GM21737 (cell line): ENCODE results near the gene PTPRE.

Source experiments
- ATAC-seq: cut with Tn5 transposase; IDR thresholded peaks from one replicate; pipeline ENCODE4 v1.9.1; 2021; ENCODE audit warnings: mild to moderate bottlenecking, moderate library complexity; ENCODE audit not compliant: unreplicated experiment

Gene PTPRE

DNA sequence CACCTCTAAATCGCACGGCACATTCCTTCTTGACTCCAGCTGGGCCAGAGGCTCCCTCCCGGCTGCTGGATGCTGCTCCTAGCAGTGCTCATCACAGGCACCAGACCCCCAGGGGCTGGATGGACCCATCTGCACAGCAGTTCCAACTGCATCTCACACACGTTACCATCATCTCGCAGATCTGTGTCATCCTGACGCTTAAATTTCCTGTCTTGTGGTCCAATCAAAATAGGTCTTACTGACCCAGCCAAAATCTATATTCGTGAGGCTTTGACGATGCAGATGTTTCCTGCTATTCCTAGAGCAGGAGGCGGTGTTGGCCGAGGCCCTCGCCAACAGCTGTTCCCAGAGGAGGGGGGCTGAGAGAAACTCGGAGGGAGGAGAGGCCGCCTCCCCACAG, 111.3 kb downstream of the PTPRE start:
- no peak for ATAC-seq

DNA sequence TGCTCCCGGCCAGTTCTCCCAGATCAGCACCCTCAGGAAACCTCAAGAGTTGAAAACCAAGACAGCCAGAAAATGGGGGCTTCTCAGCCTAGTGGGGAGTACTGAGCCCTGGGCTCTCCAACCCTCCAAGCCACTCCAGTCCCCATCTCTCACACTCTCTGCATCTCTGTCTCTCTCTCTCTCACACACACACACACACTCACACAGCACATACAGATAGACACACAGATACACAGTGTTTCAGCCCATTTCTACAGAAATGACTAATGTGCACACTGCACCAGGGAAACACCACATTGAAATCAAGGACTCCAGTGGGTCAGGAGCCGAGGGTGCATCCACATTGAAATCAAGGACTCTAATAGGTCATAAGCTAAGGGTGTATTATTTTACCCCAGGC, 111.8 kb downstream of the PTPRE start:
- ATAC-seq, result no peak

DNA sequence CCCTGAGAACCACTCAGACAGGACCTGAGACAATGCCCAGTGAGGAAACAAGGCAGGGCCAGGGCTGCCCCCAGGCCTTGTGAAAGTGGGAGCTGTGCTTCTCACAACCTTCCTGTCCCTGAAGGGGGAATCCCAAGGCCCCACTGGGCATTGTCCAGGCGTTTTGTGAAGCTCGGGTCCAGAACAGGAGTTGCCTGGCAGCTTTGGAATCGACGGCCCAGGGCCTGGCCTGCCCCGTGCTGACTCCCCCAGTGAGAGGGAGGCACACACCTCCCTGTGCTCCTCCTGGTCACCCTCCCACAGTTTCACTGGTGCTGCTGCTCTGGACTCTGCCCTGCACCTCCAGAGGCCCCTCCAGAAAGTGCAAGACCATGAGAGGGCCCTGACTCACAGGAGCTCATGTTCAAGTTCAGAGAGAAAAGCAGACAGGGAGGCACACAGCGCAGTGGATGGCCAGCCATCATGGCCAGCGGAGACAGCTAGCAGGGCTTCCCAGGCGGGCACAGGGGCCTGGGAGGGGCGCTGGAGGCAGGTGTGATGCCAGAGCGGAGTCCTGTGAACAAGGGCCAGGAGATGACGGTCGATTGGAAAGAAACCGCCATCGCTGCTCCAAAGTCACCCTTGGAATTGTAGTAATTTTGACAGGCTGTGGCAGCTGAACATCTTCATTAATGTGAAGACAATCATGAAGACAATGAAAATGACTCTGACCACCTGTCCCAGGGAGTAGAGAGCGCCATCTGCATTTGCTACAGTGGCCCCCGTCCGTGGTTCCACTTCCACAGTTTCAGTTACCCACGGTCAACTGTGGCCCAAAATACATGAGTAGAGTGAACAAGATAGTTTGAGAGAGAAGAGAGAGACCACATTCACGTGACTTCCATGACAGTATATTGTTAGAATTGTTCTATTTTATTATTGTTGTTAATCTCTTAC, 115.6 kb downstream of the PTPRE start:
- ATAC-seq, result no peak

DNA sequence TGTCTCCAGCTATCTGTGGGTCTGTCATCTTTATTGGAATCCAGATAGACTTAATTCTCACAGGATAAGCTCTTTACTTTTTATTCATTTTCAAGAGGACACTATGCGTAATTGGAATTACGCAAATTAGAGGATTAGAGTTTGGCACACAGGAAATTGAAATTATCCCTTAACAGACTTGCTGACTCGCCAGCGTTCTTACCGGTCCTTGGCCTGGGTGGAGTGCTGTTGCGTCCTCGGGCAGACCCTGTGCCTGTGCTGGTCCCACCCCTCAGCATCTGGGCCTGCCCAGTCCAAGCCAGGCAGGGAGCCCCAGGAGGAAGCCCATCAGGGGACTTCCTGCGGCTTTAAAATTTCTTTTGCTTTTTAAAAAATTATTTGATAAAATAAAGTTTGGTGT, 117.5 kb downstream of the PTPRE start:
- no peak for ATAC-seq

DNA sequence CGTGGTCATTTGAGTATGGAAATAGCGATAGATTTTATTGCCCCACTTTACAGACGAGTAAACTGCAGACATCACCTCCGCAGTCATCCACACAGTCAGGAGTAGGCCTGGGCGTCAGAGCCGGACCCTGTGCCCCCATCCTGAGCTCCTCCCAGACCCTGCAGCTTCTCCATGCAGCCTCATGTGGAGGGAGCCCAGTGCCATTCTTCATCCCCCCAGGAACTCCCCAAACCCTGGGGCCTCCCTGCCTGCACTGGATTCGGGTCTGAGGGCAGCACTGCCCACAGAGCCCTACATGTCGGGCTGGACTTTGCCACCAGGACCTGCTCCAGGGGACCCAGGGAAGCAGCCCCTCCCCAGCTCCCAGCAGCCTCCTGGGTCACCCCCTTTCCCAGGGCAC, 118.5 kb downstream of the PTPRE start:
- no peak for ATAC-seq

DNA sequence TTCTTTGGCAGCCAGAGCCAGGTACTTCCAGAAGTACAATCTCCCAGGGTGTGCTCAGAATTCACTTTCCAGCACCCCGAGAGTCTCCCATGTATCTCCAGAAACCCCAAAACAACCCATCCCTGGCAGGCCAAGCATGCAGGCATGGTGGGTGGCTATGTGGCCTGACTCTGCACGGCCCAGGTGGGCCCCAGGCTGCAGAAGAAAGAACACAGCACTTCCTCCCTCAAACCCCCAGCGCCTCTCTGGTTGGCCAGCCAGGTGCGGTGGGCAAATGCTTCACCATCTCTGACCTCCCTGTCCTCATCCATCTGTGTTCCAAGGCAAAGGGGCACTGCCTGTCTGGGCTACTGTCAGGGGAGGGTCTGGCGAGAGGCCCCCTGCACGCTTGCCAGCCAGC, 119.0 kb downstream of the PTPRE start:
- no peak for ATAC-seq

DNA sequence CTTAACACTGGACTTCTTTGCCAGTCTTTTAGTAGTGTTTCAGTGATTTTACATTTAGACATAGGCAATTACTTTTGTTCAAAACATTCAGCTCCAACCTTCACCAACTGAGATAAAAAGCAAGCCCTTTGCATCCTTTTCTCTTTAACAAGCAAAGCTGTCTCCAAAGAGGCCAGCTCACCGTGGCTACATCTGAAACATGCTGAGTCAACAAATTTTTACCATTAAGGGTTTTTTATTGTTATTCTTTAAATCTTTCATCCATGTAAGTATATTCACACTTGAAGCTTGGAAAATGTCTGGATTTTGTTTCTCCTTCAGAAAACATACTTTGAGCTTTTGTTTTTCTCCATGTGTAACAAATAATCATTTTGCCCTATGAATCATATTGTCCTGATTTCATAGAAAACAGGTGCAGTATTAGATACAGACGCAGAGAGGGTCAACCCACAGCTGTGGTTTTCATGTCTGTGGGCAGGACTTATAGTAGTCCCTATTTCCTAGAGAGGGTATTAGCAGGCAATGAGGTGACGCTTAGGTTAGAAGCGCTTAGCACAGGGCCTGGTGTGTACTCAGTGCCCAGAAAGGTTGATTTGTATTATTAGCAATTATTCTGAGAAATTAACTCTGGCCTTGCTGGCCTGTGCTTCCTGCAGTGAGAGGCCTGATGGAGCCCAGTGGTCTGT, 119.9 kb downstream of the PTPRE start:
- ATAC-seq, result no peak

DNA sequence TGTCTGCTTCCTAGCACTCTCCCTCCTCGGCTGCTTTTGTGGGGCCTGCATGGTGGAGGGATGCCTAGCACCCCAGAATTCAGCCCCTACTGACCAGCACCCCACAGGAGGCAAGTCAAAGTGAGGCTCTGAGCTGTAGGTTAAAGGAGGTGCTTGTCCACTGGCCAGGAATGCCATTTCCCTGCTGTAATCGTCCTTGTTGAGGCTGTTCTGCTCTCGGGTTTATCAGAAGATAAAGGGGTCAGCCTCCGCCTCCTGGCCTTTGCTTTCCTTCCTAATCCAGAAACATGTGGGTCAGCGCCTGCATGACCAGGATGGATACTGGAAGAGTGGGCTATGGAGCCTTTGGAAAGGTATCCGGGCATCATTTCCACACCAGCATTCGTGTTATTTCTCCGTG, 120.4 kb downstream of the PTPRE start:
- no peak for ATAC-seq

- no peak for ATAC-seq
These were observed 121.1 kb downstream of the PTPRE start for GRCh38 chr10:128027822-128028507.

- ATAC-seq, result no peak
These were observed 121.8 kb downstream of the PTPRE start for GRCh38 chr10:128028508-128029289.

DNA sequence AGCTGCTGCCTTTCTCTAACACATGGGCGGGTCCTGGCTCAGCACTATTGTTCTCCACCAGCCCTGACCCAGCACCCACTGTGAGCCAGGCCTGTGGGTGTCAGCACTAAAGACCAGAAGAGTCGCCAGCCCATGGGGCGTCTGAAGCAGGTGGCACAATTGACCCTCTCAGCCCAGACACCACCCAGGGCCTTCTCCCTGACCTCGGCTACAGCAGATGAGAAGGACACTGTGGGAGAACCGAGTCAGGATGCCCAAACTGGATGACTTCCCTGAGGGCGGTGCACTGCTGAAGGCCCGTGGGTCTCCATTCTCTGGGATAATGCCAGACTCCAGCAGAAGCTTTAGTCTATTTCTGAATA, 122.4 kb downstream of the PTPRE start:
- no peak for ATAC-seq

GRCh38 chr10:128029731-128030369, 122.9 kb downstream of the PTPRE start:
- ATAC-seq, result no peak

GRCh38 chr10:128030498-128031072, 123.7 kb downstream of the PTPRE start:
- ATAC-seq, result no peak

GRCh38 chr10:128031216-128031615, 124.3 kb downstream of the PTPRE start:
- no peak for ATAC-seq

DNA sequence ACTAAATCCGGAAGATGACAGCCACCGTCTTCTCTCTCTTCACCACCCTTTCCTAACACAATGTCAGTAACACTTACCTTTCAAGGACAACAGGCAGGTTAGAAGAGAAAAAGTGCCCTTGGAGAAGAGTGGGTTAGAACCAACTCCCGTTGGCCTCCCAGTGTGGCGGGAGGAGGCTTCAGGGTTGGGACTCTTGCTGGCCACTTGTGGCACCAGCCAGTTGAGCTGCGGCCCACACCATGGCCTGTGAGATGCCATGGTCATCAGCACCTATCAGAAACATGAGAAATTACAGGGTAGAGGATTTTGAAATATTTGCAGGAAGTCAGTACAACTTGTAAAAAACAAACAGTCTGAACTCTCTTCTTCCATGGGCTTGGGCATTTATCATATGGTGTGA, 125.6 kb downstream of the PTPRE start:
- no peak for ATAC-seq

- no peak for ATAC-seq
These were observed 128.7 kb downstream of the PTPRE start for GRCh38 chr10:128035557-128035973.

DNA sequence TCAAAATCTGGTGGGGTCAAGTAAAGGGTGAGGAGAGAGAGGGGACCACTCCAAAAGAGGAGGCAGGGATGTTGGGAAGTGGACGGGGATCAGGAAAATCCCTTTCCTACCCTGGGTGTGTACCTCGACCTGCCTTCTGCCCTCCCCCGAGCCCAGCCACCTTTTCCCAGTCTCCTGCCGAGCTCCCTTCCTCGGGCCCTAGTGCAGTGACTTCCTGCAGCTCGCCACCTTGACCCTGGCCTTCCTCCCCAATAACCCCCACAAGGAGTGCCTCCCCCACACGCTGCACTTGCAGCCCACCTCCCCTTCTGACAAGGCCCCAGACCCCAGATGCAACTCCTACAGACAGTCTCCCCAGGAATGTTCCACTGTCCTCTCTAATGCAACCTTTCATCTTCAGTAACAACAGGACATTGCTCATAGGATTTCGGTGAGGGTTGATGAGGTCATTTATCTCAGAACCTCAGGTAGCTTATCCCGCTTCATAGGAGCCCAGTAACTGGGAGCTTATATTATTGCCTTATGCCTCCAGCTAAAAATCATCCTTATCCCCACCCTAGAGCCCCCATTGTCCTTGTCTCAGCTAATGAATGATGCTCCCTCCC, 129.2 kb downstream of the PTPRE start:
- no peak for ATAC-seq

GRCh38 chr10:128036746-128037543, 130.0 kb downstream of the PTPRE start:
- ATAC-seq, result no peak

- no peak for ATAC-seq
These were observed 133.2 kb downstream of the PTPRE start for GRCh38 chr10:128040096-128040495.
